Measurements from ENCODE around the gene CCNF.

CCNF gene

GRCh38 chr16:2487903-2488531, 58.8 kb downstream of the CCNF start:
- Histone ChIP-seq H3K36me3 (ENCODE audit: control insufficient read depth in 4 of 4, insufficient read depth in 4 of 4, low read length in 3 of 4) (peaks cover 0 to 28% (median 0%) of the 10 kb centered on the region in 4 experiments), H3K27me3 (replicated peaks in 2 of 5; ENCODE audit: control insufficient read depth in 4 of 5, insufficient read depth in 5 of 5, low read length in 4 of 5) (no peaks in the 10 kb centered on the region), H3K4me3 (ENCODE audit: control insufficient read depth in 1 of 7, extremely low read depth in 1 of 7, insufficient read depth in 4 of 7, low read depth in 2 of 7, low read length in 6 of 7) (peak overlapping the region in 6 of 7 experiments; percentile 15 to 67 (median 57)), H3K9me3 (ENCODE audit: control extremely low read depth in 1 of 5, control insufficient read depth in 4 of 5, insufficient read depth in 2 of 5, low read depth in 1 of 5, low read length in 4 of 5) (no peaks in the 10 kb centered on the region), H3K4me1 (ENCODE audit: control extremely low read depth in 1 of 4, control insufficient read depth in 4 of 4, insufficient read depth in 4 of 4, low read length in 3 of 4) (peaks cover 2 to 41% (median 34%) of the 10 kb centered on the region in 4 experiments), H3K27ac (ENCODE audit: insufficient read depth in 1 of 2, low read depth in 1 of 2, low read length in 2 of 2, poor library complexity in 1 of 2, severe bottlenecking in 2 of 2) (peak overlapping the region in 1 of 2 experiments; percentile 54)
- WGBS (ENCODE audit: insufficient coverage) = 6% methylated on average over 6 of the region's 15 CpGs
- peak; percentile 75 to 94 (median 92) for DNase-seq
- ChIA-PET POLR2A (interaction anchor here (0.6 to 2.0 kb wide), 7 partner anchors 11 to 876 kb away, joined by 3 to 15 read pairs (median 6); partner anchors contain the start of gene TBC1D24), CTCF (interaction anchor here (0.8 to 6.0 kb wide), 12 partner anchors 9 to 150 kb away, joined by 3 to 42 read pairs (median 4); partner anchors contain the start of gene TBC1D24)

GRCh38 chr16:2489581-2489980, 60.3 kb downstream of the CCNF start:
- Histone ChIP-seq H3K27ac (ENCODE audit: insufficient read depth in 1 of 2, low read depth in 1 of 2, low read length in 2 of 2, poor library complexity in 1 of 2, severe bottlenecking in 2 of 2) (no peak overlapping the region), H3K4me1 (ENCODE audit: control extremely low read depth in 1 of 4, control insufficient read depth in 4 of 4, insufficient read depth in 4 of 4, low read length in 3 of 4) (peaks cover 2 to 37% (median 34%) of the 10 kb centered on the region in 4 experiments), H3K36me3 (ENCODE audit: control insufficient read depth in 4 of 4, insufficient read depth in 4 of 4, low read length in 3 of 4) (peaks cover 0 to 30% (median under 1%) of the 10 kb centered on the region in 4 experiments), H3K4me3 (ENCODE audit: control insufficient read depth in 1 of 7, extremely low read depth in 1 of 7, insufficient read depth in 4 of 7, low read depth in 2 of 7, low read length in 6 of 7) (no peak overlapping the region), H3K27me3 (replicated peaks in 2 of 5; ENCODE audit: control insufficient read depth in 4 of 5, insufficient read depth in 5 of 5, low read length in 4 of 5) (no peaks in the 10 kb centered on the region), H3K9me3 (ENCODE audit: control extremely low read depth in 1 of 5, control insufficient read depth in 4 of 5, insufficient read depth in 2 of 5, low read depth in 1 of 5, low read length in 4 of 5) (no peaks in the 10 kb centered on the region)
- WGBS (ENCODE audit: insufficient coverage) = over 99% methylated on average over 12 of the region's 16 CpGs
- no peak for DNase-seq
- POLR2A ChIA-PET = no interaction called here
- CTCF ChIA-PET = interaction anchor here (6.0 kb wide), 1 partner anchor 12 kb away, joined by 42 read pairs; no protein-coding TSS in a partner anchor

- Histone ChIP-seq H3K4me3 (ENCODE audit: control insufficient read depth in 1 of 7, extremely low read depth in 1 of 7, insufficient read depth in 4 of 7, low read depth in 2 of 7, low read length in 6 of 7) (no peak overlapping the region), H3K36me3 (ENCODE audit: control insufficient read depth in 4 of 4, insufficient read depth in 4 of 4, low read length in 3 of 4) (peaks cover 0 to 24% (median under 1%) of the 10 kb centered on the region in 4 experiments), H3K4me1 (ENCODE audit: control extremely low read depth in 1 of 4, control insufficient read depth in 4 of 4, insufficient read depth in 4 of 4, low read length in 3 of 4) (peaks cover 2 to 32% (median 31%) of the 10 kb centered on the region in 4 experiments), H3K27ac (ENCODE audit: insufficient read depth in 1 of 2, low read depth in 1 of 2, low read length in 2 of 2, poor library complexity in 1 of 2, severe bottlenecking in 2 of 2) (no peak overlapping the region), H3K9me3 (ENCODE audit: control extremely low read depth in 1 of 5, control insufficient read depth in 4 of 5, insufficient read depth in 2 of 5, low read depth in 1 of 5, low read length in 4 of 5) (no peaks in the 10 kb centered on the region), H3K27me3 (replicated peaks in 2 of 5; ENCODE audit: control insufficient read depth in 4 of 5, insufficient read depth in 5 of 5, low read length in 4 of 5) (no peaks in the 10 kb centered on the region)
- POLR2A ChIA-PET = no interaction called here
- CTCF ChIA-PET = interaction anchor here (6.0 kb wide), 1 partner anchor 11 kb away, joined by 42 read pairs; no protein-coding TSS in a partner anchor
- DNase-seq = no peak
- whole genome bisulfite sequencing (ENCODE audit: insufficient coverage) = 94% methylated on average over 20 of the region's 23 CpGs
Observed at GRCh38 chr16:2490190-2491105, 61.2 kb downstream of the CCNF start.

- POLR2A ChIA-PET = no interaction called here
- Histone ChIP-seq H3K27ac (ENCODE audit: insufficient read depth in 1 of 2, low read depth in 1 of 2, low read length in 2 of 2, poor library complexity in 1 of 2, severe bottlenecking in 2 of 2) (peak overlapping the region in 1 of 2 experiments; percentile 14), H3K4me1 (ENCODE audit: control extremely low read depth in 1 of 4, control insufficient read depth in 4 of 4, insufficient read depth in 4 of 4, low read length in 3 of 4) (peaks cover 0 to 13% (median 13%) of the 10 kb centered on the region in 4 experiments), H3K36me3 (ENCODE audit: control insufficient read depth in 4 of 4, insufficient read depth in 4 of 4, low read length in 3 of 4) (peaks cover 0 to 38% (median 14%) of the 10 kb centered on the region in 4 experiments), H3K9me3 (ENCODE audit: control extremely low read depth in 1 of 5, control insufficient read depth in 4 of 5, insufficient read depth in 2 of 5, low read depth in 1 of 5, low read length in 4 of 5) (no peaks in the 10 kb centered on the region), H3K4me3 (ENCODE audit: control insufficient read depth in 1 of 7, extremely low read depth in 1 of 7, insufficient read depth in 4 of 7, low read depth in 2 of 7, low read length in 6 of 7) (no peak overlapping the region), H3K27me3 (replicated peaks in 2 of 5; ENCODE audit: control insufficient read depth in 4 of 5, insufficient read depth in 5 of 5, low read length in 4 of 5) (no peaks in the 10 kb centered on the region)
- no peak for DNase-seq
- CTCF ChIA-PET = interaction anchor here (1.9 kb wide), 1 partner anchor 9 kb away, joined by 13 read pairs; no protein-coding TSS in a partner anchor
- WGBS (ENCODE audit: insufficient coverage) = 97% methylated on average over 12 of the region's 13 CpGs
Observed at GRCh38 chr16:2492292-2492691, 63.0 kb downstream of the CCNF start.

- ChIA-PET POLR2A (no interaction called here), CTCF (interaction anchor here (1.2 kb wide), 1 partner anchor 8 kb away, joined by 3 read pairs; no protein-coding TSS in a partner anchor)
- peaks cover 0 to under 1% (median 0%) of the 10 kb centered on the region in 4 experiments for H3K4me1 ChIP-seq (ENCODE audit: control extremely low read depth in 1 of 4, control insufficient read depth in 4 of 4, insufficient read depth in 4 of 4, low read length in 3 of 4)
- 98% methylated on average over 5 of the region's 6 CpGs for WGBS (ENCODE audit: insufficient coverage)
- H3K9me3 ChIP-seq (ENCODE audit: control extremely low read depth in 1 of 5, control insufficient read depth in 4 of 5, insufficient read depth in 2 of 5, low read depth in 1 of 5, low read length in 4 of 5) = no peaks in the 10 kb centered on the region
- no peak for DNase-seq
- no peaks in the 10 kb centered on the region for H3K27me3 ChIP-seq (replicated peaks in 2 of 5; ENCODE audit: control insufficient read depth in 4 of 5, insufficient read depth in 5 of 5, low read length in 4 of 5)
- H3K4me3 ChIP-seq (ENCODE audit: control insufficient read depth in 1 of 7, extremely low read depth in 1 of 7, insufficient read depth in 4 of 7, low read depth in 2 of 7, low read length in 6 of 7) = no peak overlapping the region
- peaks cover 0 to 51% (median 24%) of the 10 kb centered on the region in 4 experiments for H3K36me3 ChIP-seq (ENCODE audit: control insufficient read depth in 4 of 4, insufficient read depth in 4 of 4, low read length in 3 of 4)
- H3K27ac ChIP-seq (ENCODE audit: insufficient read depth in 1 of 2, low read depth in 1 of 2, low read length in 2 of 2, poor library complexity in 1 of 2, severe bottlenecking in 2 of 2) = no peak overlapping the region
Observed at GRCh38 chr16:2493605-2494004, 64.4 kb downstream of the CCNF start.

GRCh38 chr16:2494616-2495015, 65.4 kb downstream of the CCNF start:
- POLR2A ChIA-PET = no interaction called here

More at GRCh38 chr16:2494616-2495015, 65.4 kb downstream of the CCNF start:
- H3K4me1 ChIP-seq (ENCODE audit: control extremely low read depth in 1 of 4, control insufficient read depth in 4 of 4, insufficient read depth in 4 of 4, low read length in 3 of 4) = no peaks in the 10 kb centered on the region
- no peak for DNase-seq
- H3K4me3 ChIP-seq (ENCODE audit: control insufficient read depth in 1 of 7, extremely low read depth in 1 of 7, insufficient read depth in 4 of 7, low read depth in 2 of 7, low read length in 6 of 7) = no peak overlapping the region
- H3K27ac ChIP-seq (ENCODE audit: insufficient read depth in 1 of 2, low read depth in 1 of 2, low read length in 2 of 2, poor library complexity in 1 of 2, severe bottlenecking in 2 of 2) = no peak overlapping the region
- no peaks in the 10 kb centered on the region for H3K27me3 ChIP-seq (replicated peaks in 2 of 5; ENCODE audit: control insufficient read depth in 4 of 5, insufficient read depth in 5 of 5, low read length in 4 of 5)
- H3K36me3 ChIP-seq (ENCODE audit: control insufficient read depth in 4 of 4, insufficient read depth in 4 of 4, low read length in 3 of 4) = peaks cover 0 to 60% (median 28%) of the 10 kb centered on the region in 4 experiments
- WGBS (ENCODE audit: insufficient coverage) = no CpG with 5 or more reads among the region's 5 CpGs
- CTCF ChIA-PET = no interaction called here
- no peaks in the 10 kb centered on the region for H3K9me3 ChIP-seq (ENCODE audit: control extremely low read depth in 1 of 5, control insufficient read depth in 4 of 5, insufficient read depth in 2 of 5, low read depth in 1 of 5, low read length in 4 of 5)

All from common myeloid progenitor, CD34-positive (primary cell).